GM18907 (cell line): ENCODE data around the gene HAGH.

Experiments
- ATAC-seq: cut with Tn5 transposase; IDR thresholded peaks from one replicate; pipeline ENCODE4 v1.9.1; 2021; ENCODE audit warnings: mild to moderate bottlenecking, moderate library complexity; ENCODE audit not compliant: unreplicated experiment

The HAGH gene

DNA sequence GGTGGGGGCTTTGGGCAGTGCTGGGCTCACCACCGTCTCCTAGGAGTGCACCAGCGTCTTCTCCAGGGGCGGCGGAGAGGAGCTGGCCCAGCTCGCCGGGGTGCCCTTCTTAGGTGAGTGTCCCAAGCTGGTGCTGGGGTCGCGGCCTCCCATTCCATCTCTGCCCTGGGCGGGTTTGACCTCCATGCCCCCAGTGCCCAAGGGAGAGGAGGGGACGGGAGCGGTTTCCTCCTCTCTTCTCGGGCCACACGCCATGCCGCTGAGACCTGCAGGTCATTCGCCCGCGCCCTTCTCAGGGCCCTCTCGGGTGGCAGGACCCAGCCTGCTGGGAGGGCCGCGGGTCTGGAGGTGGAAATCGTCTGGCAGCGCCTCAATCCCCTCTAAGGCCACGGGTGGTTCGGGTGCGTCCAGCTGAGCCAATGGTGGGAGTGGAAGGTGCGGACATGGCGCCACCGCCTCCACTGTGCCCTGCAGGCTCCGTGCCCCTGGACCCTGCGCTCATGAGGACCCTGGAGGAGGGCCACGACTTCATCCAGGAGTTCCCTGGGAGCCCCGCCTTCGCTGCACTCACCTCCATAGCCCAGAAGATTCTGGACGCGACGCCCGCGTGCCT, 38.4 kb downstream of the HAGH start:
- ATAC-seq = no peak

DNA sequence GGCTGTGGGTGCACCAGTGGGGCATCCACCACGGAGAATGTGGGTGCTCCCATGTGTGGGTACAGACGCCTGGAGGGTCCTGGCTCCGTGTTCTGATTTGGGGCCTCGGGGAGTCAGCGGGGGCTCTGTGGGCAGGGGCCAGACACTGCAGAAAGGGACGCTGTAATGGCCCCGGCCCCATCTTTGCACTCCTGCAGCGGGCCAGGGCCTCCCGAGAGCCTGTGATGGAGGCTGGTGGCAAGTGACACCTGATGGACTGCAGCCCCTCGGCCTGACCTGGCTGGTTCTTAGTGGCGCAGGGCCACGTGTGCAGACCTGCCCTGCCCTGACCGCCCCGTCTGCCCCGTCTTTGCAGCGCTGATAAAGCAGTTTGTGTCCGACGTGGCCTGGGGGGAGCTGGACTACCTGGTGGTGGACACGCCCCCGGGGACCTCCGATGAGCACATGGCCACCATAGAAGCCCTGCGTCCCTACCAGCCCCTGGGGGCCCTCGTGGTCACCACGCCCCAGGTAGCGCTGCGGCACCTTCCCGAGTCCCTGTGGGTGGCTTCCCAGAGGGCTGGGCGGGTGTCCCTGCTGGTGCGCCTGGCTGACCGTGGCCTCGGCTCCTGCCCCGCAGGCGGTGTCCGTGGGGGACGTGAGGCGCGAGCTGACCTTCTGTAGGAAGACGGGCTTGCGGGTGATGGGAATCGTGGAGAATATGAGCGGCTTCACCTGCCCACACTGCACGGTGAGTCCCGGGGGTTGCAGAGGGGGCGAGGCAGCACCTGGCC, 39.1 kb downstream of the HAGH start:
- no peak for ATAC-seq

GRCh38 chr16:1787056-1787321, 39.6 kb downstream of the HAGH start:
- no peak for ATAC-seq

DNA sequence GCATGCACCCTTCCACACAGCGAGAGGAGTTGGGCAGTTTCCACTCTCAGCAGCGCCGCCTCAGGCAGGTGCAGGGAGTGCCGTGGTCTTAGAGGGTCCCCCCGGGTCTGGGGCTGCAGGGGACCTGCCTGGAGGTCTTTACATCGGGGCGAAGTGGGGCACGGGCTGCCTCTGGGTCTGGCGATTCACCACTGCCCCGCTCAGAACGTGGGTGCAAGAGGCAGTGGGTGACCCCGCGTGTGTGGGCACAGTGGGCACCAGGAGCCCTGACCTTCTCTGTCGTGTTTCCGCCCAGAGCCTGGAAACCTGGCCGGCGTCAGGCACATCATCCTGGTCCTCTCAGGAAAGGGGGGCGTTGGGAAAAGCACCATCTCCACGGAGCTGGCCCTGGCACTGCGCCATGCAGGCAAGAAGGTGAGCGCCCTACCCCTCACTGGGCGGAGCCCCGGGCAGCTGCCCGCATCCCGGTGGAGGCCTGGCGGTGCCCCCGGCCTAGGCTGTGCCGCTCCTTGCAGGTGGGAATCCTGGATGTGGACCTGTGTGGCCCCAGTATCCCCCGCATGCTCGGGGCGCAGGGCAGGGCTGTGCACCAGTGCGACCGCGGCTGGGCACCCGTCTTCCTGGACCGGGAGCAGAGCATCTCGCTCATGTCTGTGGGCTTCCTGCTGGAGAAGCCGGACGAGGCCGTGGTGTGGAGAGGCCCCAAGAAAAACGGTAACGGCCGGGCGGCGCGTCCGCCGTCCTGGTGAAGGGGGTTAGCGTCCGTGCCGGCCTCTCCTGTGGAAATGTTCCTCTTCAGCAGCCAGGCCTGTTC, 40.2 kb downstream of the HAGH start:
- no peak for ATAC-seq

- no peak for ATAC-seq
Measured at GRCh38 chr16:1785846-1786170, 40.8 kb downstream of the HAGH start.

DNA sequence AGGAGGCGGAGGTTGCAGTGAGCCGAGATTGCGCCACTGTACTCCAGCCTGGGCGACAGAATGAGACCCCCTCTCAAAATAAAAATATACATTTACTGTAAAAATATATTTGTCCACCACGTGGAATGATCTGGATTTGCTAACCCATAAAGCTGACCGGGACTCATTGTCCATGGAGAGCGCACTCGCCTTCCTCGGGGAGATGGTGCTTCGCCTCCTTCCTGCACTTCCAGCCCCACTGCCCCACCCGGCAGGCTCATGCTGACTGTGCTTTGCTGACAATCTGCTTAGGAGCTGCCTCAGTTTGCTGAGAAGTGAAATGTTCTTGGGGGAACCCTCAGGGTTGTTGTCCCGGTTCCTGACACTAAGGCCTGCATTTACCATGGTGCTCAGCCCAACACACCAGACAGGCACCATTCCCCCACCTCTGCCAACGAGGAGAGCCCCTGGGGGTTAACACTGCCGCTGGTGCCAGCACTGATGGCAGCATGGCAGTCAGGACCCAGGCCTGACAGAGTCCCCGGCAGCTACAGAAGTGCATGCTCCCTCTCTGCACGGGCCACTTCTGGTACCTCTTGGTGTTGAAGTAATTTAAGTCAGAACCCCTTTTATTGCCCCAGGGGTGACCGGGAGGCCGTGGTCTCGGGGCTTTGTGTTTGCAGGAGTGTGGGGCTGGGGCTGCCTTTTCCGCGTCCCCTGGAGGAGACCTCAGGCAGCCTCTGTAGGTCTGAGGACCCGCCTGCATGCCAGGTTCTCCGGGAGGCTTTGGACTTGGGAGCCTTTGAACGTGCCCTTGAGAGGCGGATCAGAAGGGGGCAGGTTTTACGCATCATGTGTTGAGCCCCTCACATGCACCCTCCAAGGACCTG, 41.4 kb downstream of the HAGH start:
- no peak for ATAC-seq

DNA sequence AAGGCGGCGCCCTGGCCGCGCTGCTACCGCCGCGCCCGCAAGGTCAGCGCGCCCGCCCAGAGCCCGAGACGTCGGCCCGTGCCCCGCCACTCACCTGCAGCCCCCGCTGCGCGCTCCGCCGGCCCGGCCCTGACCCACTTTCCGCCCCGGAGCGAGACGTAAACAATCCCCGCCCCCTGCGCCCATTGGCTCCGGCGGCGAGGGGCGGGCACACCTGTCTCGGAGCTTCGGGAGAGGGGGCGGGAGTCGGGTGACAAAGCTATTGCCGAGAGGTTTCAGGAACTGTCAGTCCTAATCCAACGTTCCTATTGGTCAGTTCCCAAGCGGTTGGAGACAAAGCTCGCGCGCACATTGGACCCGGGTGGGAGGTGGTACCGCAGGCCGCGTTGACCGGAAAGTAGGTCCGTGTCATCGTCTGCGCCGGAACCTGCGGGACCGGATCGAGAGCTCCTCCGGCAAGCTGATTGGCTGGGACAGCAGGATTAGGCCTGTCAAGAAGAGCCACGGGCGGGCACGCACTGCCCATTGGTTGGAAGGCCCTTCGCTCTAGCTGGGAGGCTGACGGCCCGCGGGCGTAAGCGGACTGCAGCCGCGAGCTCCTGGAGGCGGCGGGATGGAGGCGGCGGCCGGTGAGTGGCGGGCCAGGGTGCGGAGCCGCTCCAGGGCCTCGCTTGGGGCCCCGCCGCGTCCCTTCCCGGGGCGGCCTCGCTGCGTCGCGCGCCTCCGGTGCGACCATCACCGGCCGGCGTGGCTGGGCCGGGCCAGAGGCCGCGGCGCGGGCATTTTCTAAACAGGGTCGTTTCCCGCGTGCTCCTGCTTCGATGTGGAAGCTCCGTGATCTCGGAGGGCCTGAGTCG, 44.0 kb downstream of the HAGH start, which contains the start of the genes NUBP2 and SPSB3:
TSS of gene NUBP2 (plus strand) at position 553 of the 857 bp plus-strand sequence. CDS start at position 614, 61 bp downstream.
TSS of gene SPSB3 (minus strand) at position 164 of the 857 bp plus-strand sequence. CDS start 1,088 bp downstream, outside the sequence.
- peak; percentile 81 for ATAC-seq

DNA sequence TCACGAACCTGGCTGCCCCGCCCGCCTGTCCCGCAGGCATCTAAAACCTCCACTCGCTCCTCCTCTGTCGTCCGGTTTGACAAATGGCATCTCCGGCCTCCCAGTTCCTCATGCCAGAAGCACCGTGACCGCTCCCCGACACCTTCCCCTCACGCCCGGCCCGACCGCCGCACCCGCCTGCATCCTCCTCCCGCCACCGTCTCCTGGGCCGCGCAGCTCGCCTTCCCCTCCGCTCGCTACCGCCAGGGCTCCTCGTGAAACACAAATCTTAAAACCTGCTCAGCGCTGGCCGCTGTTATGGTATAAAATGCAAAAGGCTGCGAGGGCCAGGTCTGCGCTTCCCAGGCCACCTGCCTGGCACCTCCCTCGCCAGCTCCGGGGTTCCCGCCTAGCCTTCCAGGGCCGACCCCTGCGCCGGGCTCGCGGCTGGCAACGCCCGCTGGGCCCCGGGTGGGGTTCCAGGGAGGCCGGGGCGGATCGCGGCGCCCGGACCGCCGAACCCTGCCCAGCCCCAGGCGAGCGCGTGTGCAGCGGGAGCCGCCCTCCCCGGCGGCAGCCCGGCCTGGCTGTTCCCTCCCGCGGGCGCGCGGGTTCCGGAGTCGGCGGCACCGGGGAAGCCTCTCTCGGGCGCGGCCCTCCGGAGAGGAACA, 44.7 kb downstream of the HAGH start:
- ATAC-seq = peak; percentile 11

GRCh38 chr16:1781254-1781653, 45.4 kb downstream of the HAGH start:
- ATAC-seq = no peak

DNA sequence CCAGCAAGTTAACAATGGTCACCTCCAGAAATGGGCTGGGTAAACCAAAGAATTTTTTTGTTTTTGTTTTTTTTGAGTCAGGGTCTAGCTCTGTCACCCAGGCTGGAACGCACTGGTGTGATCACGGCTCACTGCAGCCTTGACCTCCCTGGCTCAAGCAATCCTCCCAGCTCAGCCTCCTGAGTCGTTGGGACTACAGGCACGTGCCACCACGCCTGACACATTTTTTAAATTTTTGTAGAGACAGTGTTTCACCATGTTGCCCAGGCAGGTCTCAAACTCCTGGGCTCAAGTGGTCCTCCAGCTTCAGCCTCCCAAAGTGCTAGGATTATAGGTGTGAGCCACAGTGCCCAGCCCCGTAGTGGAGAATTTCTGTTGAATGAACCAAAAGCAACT, 46.0 kb downstream of the HAGH start:
- no peak for ATAC-seq

DNA sequence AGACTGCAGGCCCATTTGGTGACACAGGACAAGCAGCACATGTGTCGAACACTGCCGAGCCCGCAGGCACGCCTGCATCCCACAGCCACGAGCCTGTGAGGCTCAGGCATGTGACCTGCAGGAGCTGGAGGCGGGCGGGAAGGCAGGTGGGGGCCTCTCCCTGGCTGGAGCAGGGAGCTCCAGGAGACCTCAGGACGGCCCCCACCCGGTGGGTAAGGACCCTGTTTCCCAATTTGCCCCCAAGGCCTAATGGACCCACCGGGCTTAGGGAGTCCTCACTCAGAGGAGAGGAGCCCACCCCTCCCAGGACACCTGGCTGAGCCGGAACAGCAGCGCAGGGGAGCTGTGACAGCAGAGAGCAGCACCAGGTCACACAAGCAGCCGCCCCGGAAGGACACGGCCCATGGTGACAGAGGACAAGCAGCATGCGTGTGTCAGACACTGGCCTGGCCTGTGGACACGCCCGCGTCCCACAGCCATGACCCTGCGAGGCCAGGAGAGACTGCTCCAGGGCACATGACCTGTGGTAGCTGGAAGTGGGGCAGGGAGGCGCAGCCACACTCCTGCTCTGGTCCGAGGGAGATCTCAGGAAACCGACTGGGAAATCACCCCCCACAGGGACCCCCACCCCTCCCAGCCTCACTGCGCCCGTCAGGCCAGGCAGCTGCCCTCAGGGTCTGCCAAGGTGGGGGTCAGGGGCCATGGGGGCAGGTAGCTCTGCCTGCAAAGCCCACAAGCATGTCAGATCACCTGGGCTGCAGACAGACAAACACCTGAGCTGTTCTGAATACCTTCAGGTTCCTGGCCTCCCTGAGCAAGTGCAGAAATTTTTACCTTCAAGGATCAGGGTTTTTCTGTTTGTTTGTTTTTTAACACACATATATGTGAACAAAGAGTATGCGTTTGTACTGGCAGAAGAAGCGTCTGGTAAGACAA, 46.6 kb downstream of the HAGH start:
- ATAC-seq = no peak

DNA sequence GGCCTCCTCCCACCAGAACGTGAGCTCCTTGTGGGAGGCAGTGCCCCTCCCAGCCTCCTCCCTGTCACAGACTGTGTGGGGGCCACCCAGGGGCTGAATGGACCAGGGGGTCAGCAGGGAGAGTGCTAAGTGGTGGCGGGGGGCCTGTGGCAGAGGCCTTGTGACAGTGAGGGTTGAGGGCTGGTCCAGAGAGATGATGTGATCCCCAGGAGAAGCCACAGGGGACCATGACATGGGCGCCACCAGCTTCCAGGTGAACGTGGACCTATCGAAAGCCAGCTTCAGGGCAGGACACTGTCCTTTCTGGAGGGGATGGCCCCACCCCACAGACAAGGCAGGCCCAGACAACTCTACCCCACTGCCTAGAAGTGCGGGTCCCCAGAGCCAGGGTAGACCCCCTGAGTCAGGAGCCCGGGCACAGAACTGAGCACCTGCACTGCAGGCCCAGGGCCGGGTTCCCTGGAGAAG, 47.4 kb downstream of the HAGH start:
- ATAC-seq = no peak

- ATAC-seq = no peak
Measured at GRCh38 chr16:1778200-1779179, 48.1 kb downstream of the HAGH start.

- ATAC-seq = no peak
Measured at GRCh38 chr16:1777375-1778199, 49.0 kb downstream of the HAGH start.

DNA sequence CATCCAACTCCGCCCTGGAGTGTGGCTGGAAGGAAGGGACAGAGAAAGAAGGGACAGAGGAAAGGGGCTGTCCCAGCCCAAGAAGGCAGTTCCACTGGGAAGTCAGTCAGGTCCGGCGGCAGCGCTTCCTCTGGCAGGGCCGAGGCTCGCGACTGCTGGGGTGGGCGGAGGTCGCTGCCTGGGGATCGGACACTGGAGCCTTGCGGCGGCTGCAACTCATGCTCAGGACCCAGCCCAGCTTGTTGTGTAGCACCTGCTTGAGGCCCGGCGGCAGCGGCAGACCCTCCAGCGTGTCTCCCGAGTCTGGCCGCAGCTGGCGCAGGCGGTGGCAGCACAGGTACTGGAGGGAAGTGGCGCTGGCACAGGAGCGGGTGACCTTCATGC, 49.6 kb downstream of the HAGH start:
- ATAC-seq = no peak

DNA sequence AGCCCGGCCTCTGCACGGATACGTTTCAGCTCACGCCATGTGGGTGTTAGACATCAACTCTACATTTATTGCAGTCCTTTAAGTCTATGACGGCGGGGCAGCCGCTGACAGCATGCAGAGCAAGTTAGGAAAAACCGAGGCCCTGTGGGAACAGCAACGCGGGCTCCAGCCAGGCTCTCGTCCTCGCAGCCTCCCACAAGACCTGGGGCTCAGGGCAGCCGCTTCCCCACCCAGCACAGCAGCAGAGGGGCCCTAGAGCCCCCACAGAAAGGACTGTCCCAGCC, 50.0 kb downstream of the HAGH start:
- ATAC-seq = no peak
